Muscle of arm (tissue), 12 donors: ENCODE data around the gene PLEKHJ1. TPM values are rescaled to one million over a fixed set of nuclear protein-coding genes. Genes with fewer than 3 reads are reported as not detected.

Experiments
- DNase-seq: peaks from one replicate; pipeline ENCODE4 v3.0.0-alpha.2; 2013
- polyA plus RNA-seq, 12 donors: library from polyadenylated mRNA; unstranded; fragments of 120-200 nt; gene quantifications; one replicate each; pipeline ENCODE4 v1.2.1, GENCODE V29; 2013; ENCODE audit not compliant: insufficient read length in 12 of 12

PLEKHJ1 gene
- polyA plus RNA-seq, 12 donors, result 41.5 to 161 (median 54.8) TPM; not detected in 1

DNA sequence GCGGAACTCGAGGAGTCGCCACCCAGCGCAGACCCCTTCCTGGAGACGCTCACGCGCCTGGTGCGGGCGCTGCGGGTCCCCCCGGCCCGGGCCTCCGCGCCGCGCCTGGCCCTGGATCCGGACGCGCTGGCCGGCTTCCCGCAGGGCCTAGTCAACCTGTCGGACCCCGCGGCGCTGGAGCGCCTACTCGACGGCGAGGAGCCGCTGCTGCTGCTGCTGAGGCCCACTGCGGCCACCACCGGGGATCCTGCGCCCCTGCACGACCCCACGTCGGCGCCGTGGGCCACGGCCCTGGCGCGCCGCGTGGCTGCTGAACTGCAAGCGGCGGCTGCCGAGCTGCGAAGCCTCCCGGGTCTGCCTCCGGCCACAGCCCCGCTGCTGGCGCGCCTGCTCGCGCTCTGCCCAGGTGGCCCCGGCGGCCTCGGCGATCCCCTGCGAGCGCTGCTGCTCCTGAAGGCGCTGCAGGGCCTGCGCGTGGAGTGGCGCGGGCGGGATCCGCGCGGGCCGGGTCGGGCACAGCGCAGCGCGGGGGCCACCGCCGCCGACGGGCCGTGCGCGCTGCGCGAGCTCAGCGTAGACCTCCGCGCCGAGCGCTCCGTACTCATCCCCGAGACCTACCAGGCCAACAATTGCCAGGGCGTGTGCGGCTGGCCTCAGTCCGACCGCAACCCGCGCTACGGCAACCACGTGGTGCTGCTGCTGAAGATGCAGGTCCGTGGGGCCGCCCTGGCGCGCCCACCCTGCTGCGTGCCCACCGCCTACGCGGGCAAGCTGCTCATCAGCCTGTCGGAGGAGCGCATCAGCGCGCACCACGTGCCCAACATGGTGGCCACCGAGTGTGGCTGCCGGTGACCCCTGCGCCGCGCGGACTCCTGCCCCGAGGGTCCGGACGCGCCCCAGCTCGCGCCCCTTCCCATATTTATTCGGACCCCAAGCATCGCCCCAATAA, 15.3 kb upstream of the PLEKHJ1 start:
- no peak for DNase-seq

DNA sequence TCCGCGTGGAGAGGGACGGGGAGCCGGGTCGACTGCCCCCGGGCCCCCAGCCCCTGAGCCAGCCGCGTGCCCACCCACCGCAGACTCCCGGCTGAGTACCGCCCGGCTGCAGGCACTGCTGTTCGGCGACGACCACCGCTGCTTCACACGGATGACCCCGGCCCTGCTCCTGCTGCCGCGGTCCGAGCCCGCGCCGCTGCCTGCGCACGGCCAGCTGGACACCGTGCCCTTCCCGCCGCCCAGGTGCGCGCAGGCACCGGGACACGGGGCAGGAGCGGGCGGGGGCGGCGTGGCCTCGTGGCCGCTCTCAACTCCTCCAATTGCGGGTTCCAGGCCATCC, 14.6 kb upstream of the PLEKHJ1 start:
- no peak for DNase-seq

DNA sequence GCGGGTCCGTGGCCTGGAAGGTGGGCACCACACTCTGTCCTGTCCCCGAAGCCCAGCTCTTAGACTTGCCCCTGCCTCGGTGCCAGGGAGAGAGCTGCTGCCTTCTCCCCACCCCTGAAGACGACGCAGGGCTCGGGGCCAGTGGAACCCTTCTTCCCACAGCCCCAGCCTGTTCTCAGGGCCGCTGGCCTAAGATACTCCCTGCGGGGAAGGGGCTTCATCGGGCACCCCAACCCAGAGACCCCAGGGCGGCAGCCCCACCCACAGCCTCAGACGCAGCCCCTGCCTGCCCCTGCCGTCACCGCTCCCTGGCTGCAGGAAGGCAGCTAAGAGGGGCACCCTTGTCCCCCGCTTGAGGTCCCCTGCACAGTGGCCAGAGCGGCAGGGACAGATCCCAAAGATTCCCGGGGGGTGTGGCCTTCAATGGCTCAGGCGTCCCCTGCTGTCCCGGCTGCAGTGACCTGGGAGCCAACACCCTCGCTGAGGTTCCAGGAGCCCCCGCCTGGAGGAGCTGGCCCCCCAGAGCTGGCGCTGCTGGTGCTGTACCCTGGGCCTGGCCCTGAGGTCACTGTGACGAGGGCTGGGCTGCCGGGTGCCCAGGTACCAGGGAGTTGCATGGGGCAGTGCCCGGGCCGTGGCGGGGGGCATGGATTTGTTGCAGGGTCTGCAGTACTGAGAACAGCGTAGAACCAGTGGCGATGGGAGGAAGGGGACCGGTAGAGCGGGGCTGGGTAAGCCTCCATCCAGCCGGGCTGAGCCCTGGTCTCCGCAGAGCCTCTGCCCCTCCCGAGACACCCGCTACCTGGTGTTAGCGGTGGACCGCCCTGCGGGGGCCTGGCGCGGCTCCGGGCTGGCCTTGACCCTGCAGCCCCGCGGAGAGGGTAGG, 14.0 kb upstream of the PLEKHJ1 start:
- no peak for DNase-seq

DNA sequence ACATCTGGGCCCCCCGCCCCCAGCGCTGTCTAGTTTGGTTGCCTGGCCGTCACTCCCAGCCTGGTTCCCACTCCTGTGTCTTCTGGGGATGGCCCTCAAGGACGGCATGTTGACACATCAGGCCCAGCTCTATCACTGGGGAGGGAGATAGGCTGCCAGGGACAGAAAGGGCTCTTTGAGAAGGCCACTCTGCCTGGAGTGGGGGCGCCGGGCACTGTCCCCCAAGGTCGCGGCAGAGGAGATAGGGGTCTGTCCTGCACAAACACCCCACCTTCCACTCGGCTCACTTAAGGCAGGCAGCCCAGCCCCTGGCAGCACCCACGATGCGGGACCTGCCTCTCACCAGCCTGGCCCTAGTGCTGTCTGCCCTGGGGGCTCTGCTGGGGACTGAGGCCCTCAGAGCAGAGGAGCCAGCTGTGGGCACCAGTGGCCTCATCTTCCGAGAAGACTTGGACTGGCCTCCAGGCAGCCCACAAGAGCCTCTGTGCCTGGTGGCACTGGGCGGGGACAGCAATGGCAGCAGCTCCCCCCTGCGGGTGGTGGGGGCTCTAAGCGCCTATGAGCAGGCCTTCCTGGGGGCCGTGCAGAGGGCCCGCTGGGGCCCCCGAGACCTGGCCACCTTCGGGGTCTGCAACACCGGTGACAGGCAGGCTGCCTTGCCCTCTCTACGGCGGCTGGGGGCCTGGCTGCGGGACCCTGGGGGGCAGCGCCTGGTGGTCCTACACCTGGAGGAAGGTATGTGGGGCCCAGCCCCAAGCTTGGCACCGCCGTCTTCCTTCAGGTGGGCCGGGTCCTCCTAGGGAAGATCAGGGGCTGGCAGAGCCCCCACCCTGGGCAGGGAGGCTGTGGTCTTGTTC, 13.1 kb upstream of the PLEKHJ1 start, which contains the start of gene AMH:
AMH (plus strand) TSS at position 314 of the 857 bp plus-strand sequence; CDS start at position 324, 10 bp downstream.
- no peak for DNase-seq

DNA sequence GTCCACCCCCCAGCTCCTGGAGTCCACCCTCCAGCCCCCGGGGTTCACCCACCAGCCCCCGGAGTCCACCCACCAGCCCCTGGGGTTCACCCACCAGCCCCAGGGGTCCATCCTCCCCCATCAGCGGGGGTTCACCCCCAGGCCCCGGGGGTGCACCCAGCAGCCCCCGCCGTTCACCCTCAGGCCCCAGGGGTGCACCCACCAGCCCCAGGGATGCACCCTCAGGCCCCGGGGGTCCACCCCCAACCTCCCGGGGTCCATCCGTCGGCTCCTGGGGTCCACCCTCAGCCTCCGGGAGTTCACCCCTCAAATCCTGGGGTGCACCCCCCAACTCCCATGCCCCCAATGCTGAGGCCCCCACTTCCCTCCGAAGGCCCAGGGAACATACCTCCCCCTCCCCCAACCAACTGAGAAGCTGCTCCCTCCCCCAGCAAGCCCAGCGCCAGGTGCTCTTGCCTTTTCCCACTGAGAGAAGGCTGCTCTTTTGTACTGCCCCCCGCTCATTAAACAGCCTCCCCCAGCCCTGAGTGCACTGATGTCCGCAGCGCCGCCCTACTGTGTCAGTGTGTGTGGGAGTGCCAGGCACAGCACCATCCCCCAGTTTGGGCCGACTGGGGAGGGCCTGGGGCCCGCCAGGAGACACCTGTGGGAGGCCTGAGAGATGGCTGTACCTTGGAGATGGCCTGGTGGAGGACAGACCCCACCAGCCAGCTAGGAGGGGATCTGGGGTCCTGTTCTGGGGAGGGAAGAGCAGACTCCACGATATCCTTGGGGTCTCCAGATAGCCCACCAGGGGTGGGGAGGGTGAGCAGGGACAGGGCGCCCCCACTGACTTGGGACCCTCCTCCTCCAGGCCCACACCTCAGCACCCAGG, 12.2 kb upstream of the PLEKHJ1 start:
- no peak for DNase-seq

DNA sequence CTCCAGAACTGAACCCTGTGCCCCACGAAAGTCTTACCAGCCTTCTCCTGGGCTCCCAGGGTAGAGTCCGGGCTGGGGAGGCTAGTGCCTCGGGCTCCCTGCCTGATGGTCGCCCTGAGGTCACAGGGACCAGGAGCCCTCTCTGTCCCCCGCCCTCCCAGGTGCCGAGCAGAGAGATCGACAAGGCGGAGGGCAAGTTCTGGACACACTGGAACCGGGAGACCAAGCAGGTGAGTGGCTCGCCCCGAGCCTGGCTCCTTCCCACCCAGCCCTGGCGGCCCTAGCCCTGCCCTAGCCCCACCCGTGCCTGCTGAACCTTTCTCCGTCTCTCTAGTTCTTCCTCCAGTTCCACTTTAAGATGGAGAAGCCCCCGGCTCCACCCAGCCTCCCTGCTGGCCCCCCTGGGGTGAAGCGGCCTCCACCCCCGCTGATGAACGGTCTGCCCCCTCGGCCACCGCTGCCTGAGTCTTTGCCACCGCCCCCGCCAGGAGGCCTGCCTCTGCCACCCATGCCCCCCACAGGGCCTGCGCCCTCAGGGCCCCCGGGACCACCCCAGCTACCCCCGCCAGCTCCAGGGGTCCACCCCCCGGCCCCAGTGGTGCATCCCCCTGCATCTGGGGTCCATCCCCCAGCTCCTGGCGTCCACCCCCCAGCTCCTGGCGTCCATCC, 11.4 kb upstream of the PLEKHJ1 start:
- DNase-seq, result no peak

DNA sequence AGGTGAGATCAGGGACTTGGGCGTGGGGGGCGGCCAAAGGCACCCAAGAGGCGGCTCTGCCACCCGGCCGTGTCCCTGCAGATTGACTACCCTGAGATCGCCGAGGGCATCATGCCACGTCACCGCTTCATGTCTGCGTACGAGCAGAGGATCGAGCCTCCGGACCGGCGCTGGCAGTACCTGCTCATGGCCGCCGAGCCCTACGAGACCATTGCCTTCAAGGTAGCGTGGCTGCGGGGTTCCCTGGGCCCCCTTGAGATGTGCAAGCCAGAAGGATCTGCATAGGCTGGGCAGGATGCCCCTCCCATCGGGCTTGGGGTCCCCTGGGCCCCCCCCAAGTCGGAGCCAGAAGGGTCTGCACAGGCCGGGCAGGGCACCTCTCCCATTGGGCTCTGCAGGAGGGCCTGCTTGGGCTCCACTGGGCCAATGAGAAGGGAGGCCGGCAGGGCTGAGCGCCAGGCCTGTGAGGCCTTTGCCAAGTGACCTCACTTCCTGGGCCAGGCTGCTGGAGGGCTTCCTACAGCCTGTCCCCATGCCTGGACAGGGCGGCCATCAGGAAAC, 10.8 kb upstream of the PLEKHJ1 start:
- DNase-seq, result no peak

DNA sequence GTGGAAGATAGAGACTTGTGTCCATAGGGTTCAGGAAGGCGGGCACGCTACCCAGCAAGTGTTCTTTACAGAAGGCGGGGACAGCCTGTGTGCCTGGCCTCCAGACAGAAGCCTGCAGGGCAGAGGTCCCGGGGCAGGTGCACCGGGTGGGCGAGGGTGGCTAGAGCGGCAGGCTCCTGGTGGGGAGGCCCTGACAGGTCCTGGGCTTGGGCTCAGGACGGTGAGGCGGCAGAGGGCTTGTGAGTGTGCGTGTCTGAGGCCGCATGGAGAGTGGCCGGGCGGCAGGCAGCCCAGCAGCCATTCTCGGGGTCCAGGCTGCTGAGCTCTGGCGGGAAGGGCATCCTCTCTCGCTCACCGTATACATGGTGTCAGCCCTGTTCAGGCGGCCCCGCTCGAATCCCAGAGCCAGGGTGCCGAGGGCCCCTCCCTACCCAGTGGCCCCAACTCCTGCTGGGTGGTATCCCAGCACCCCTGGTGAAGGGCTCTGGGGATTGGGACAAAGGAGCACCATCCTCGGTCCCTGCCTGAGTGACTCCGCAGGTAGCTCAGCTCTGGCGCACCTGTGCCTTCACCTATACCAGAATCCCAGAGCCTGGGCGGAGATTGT, 10.0 kb upstream of the PLEKHJ1 start:
- no peak for DNase-seq

DNA sequence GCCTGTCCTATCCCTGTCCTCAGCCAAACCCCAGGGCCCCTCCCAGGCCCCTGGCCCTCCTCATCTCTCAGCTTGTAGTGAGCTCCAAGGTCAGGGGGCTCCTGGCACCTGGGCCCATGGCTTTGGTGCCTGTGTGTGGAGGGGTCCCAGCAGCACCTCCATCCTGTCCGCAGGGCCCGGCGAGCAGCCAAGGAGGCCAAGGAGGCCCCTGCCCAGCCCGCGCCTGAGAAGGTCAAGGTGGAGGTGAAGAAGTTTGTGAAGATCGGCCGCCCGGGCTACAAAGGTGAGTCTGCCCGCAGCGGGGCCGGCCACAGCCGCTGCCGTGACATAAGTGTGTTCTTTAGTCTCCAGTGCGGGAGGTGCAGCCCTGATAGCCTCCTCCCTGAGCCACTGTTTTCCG, 9.1 kb upstream of the PLEKHJ1 start:
- no peak for DNase-seq

DNA sequence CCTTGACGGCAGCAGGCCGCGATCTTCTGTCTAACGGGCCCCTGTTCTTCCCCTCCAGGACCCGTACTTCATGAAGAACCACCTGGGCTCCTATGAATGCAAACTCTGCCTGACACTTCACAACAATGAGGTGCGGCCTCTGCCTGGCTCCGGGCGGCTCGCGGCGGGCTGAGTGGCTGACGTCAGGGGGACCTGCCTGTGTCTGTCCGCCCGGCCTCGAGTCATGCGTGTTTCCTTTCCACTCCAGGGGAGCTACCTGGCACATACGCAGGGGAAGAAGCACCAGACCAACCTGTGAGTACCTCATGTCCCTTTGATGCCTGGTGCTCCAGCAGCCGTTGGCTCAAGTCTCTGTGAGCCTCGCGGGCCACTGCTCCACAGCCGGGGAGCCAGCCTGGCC, 8.4 kb upstream of the PLEKHJ1 start:
- DNase-seq, result no peak

DNA sequence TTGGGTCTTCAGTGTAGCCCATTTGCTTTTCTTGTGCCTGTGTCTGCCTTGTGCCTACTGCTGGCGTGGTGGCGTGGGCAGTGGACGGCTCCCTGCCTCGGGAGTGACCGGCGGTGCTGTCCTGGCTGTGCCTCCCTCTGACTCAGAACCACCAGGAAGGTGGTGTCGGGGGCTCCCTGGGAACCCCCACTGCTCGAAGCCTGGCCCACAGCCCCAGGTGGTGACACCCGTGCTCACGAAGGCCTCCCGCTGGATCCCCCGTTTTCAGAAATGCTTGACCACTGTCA, 7.9 kb upstream of the PLEKHJ1 start:
- DNase-seq, result no peak

DNA sequence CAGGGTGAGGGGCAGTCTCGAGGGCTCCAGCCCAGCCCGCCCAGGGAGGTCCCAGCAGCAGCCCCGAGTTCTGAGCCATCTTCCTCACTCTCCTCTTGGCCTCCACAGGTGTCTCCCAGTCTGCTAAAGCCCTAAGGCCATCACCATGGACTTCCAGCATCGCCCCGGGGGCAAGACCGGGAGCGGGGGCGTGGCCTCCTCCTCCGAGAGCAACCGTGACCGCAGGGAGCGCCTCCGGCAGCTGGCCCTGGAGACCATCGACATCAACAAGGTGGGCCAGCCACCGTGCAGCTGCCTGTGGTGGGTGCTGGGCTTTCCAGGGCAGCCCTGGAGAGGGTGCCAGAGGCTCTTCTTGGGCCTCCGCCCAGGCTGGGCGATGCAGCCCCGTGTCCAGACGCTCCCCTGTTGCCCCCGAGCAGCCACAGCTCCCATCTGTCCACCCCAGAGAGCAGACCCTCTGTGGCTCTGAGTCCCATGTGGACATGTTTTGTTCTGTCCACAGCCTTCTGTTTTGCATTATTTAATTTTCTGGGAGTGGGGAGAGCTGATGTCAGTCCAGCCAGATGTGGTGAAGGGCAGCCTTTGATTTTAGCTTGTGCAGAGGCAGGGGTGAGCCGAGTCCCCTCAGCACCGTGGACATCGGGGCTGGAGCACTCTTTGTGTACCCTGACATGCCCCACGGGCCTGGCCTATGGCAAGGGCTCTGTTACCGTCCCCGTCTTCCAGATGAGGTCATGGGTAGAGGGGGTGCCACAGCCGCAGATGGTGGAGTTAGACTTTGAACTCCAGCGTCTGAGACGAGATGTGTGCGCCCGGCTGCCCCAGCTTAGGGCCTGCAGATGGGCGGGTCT, 7.4 kb upstream of the PLEKHJ1 start:
- no peak for DNase-seq

DNA sequence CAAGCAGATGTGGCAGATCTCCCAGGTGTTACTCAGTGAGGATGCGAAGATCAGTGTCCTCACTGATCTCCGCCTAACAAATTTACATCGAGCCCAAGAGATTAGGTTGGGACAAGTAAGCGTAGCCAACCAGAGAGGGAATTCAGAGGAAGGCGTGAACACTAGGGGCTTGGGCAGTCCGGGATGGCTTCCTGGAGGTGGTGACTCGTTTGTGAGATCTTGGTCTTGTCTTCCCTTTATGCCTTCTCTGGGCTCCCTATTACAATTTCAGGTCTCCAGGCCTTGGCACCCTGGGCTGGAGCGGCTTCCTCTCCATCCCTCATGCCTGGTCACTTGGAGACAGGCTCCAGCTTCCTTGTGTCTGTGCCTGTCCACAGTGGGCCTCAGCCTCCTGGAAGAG, 6.7 kb upstream of the PLEKHJ1 start:
- no peak for DNase-seq

DNA sequence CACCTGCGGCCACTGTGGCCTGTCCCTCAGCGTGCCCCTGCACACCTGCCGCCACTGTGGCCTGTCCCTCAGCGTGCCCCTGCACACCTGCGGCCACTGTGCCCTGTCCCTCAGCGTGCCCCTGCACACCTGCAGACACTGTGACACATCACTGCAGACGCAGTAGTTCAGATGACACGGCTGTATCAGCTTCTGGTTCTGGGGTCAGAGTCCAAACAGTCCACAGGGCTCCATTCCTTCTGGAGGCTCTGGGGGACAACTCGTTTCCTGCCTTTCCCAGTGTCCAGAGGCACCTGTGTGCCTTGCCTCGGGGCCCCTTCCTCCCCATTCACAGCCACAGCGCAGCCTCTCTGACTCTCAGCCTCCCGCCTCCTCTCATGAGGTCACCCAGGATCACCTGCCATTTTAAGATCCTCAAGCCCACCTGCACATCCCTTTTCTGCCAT, 6.0 kb upstream of the PLEKHJ1 start:
- DNase-seq, result no peak

DNA sequence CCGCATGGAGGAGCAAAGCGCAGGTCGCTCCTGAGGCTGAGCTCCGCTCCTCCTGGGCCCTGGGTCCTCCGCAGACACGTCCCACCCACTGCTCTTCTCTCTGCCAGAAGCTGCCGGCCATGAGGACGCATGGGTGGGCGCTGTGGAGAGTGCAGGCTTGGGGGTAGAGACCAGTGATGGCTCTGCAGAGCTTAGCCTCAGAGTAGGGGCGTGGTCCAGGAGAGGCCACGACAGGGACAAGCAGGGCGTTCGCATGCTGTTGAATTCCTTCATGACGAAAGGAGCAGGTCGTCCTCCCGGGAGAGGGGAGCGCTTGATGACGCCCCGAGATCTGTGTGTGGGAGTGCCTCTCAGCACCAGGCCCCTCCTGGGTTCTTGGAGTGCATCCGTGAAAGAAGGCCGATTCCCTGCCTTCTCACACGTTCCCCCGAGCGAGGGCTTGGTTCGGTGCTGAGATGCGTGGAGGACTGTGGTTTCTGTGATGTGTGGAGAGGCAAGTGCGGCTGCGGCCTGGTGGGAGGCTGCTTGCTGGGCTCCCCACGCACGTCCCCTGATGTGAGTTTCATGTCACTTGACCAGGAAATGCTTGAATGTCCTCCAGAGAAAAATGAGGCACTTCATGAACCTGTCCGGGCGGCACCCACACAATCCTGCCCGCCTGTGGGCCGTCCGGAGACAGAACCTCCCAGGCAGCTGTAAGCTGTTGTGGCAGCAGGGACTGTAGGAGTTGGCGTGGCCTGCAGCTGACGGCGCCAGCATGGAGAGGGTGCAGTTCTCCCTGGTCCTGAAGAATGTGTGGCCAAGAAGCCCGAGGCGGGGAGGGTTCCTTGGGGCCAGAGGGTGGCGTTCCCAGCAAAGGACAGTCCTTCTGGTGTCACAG, 5.0 kb upstream of the PLEKHJ1 start:
- DNase-seq, result no peak

DNA sequence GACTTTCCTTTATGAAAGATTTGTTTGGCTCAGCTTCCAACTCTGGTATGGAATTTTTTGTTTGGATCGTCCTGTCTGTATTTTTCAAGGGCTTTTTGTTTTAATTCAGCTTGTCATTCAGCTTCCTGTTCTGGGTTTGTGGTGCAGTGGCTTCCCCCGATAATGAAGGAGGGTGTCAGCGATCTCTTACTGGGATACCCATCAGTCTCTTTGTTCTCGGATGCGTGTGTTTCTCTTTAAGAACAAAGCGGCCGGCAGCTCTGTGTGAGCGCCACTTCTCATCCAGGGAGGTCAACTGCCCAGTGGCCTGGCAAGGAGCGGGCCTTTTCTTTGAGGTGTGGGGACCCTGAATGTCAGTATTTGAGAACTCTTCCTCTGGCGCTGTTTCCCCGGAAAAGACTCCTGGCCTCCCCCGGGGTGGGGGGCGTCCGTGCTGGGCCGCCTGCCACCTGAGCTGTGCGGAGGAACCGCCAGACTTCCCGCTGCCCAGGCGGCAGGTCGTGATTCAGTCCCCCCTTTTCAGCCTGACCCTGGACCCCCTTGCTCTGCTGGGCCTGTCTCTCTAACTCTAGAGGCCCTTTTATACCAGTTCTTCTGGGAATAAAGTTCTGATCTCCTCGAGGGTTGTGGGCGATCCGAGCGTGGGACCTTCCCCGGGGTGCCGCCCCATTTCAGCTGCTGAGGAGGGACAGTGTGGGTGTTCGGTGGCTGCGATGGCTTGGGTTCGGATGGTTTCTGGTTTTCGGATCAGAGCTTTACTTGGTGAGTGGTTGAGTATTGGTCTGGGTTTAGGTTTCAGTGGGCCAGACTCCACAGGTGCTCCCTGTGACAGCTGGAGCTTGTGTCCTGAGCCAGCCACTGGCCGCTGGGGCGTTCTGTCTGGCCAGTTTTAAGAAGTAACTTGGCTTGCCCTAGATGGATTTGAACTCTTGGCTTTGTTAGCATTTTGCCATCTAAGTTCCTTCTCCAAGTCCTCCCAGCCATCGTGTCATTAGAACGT, 3.9 kb upstream of the PLEKHJ1 start:
- DNase-seq, result no peak
